CD4-positive, alpha-beta T cell treated with Interleukin-4 for 4 hours (primary cell): ENCODE data around the gene KPNB1.
"Not testable (repeated sequence)": the region's sequence is repeated elsewhere in the genome, so short reads cannot be mapped to it uniquely, and the experiment has no call there.

Source experiments
- DNase-seq: peaks from one replicate; pipeline ENCODE4 v3.0.0-alpha.2; 2020

Gene KPNB1

GRCh38 chr17:47682727-47683126 lies 33.0 kb downstream of the KPNB1 start:
- not testable (repeated sequence) for DNase-seq

GRCh38 chr17:47684025-47684424 lies 34.3 kb downstream of the KPNB1 start:
- no peak for DNase-seq

GRCh38 chr17:47684535-47685193 lies 34.9 kb downstream of the KPNB1 start:
- no peak for DNase-seq

- no peak for DNase-seq
These were observed 36.0 kb downstream of the KPNB1 start for GRCh38 chr17:47685556-47686275.

- no peak for DNase-seq
These were observed 36.5 kb downstream of the KPNB1 start for GRCh38 chr17:47686276-47686635.

GRCh38 chr17:47686664-47687327 lies 37.1 kb downstream of the KPNB1 start:
- DNase-seq: no peak

- DNase-seq: no peak
These were observed 37.6 kb downstream of the KPNB1 start for GRCh38 chr17:47687328-47687690.

GRCh38 chr17:47687748-47688147 lies 38.0 kb downstream of the KPNB1 start:
- no peak for DNase-seq

GRCh38 chr17:47690121-47690520 lies 40.4 kb downstream of the KPNB1 start:
- DNase-seq: no peak

GRCh38 chr17:47692137-47692894 lies 42.6 kb downstream of the KPNB1 start:
- DNase-seq: no peak

GRCh38 chr17:47692895-47693730 lies 43.4 kb downstream of the KPNB1 start:
- no peak for DNase-seq

GRCh38 chr17:47693731-47694580 lies 44.2 kb downstream of the KPNB1 start, which contains the start of gene TBKBP1:
TBKBP1 (plus strand) TSS chr17:47694161; CDS start chr17:47696113, 1,952 bp downstream.
- DNase-seq: peak; percentile 59

GRCh38 chr17:47694581-47695428 lies 45.1 kb downstream of the KPNB1 start:
- DNase-seq: peak; percentile 41

- no peak for DNase-seq
These were observed 46.0 kb downstream of the KPNB1 start for GRCh38 chr17:47695429-47696376.

GRCh38 chr17:47696717-47697642 lies 47.3 kb downstream of the KPNB1 start:
- DNase-seq: no peak

- no peak for DNase-seq
These were observed 48.4 kb downstream of the KPNB1 start for GRCh38 chr17:47697906-47698711.
